ENCODE measurements around the gene ANKS1A.

DNA sequence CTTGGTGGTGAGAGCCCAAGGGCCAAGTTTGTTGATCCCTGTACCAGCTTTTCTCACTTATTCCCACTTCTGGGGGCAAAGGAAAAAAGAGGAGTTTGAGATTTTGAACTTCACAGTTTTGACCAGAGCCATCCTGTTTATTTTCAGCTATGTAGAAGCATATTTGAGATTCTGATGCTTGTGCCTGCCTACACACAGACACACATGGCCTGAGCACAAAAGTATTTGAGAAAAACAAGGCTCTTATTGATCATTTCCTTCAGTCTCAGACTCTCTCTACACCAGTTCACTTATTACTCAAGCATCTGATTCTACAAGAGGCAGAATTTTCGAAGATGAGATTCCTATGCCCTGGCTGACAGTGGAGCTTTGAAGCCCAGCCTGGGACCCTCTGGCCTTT lies 151.3 kb downstream of the ANKS1A start:
- TF ChIP-seq, protein P1, sequence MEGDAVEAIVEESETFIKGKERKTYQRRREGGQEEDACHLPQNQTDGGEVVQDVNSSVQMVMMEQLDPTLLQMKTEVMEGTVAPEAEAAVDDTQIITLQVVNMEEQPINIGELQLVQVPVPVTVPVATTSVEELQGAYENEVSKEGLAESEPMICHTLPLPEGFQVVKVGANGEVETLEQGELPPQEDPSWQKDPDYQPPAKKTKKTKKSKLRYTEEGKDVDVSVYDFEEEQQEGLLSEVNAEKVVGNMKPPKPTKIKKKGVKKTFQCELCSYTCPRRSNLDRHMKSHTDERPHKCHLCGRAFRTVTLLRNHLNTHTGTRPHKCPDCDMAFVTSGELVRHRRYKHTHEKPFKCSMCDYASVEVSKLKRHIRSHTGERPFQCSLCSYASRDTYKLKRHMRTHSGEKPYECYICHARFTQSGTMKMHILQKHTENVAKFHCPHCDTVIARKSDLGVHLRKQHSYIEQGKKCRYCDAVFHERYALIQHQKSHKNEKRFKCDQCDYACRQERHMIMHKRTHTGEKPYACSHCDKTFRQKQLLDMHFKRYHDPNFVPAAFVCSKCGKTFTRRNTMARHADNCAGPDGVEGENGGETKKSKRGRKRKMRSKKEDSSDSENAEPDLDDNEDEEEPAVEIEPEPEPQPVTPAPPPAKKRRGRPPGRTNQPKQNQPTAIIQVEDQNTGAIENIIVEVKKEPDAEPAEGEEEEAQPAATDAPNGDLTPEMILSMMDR (IDR thresholded peaks at IDR 0.05): no peak
- TF ChIP-seq POLR2A (IDR thresholded peaks at IDR 0.05): no peak

Measured in right lobe of liver (tissue), 4 donors.